Glomerular endothelial cell (primary cell): ENCODE results near the gene ANK3. TPM values are rescaled to one million over a fixed set of nuclear protein-coding genes. Genes with fewer than 3 reads are reported as not detected.
A peak's percentile ranks its signal among the peaks of the same experiment; 100 is the strongest.
"Not testable (repeated sequence)": the region's sequence is repeated elsewhere in the genome, so short reads cannot be mapped to it uniquely, and the experiment has no call there.

ENCODE experiments used
- DNase-seq: peaks from one replicate; pipeline ENCODE4 v3.0.0-alpha.2; 2011; ENCODE audit warnings: low read depth, low spot score; ENCODE audit errors: extremely low read depth
- total RNA-seq: library from RNA; depleted of rRNA; stranded (reverse); fragments of >200 nt; gene quantifications from 2 replicates; pipeline ENCODE4 v1.2.3, GENCODE V29; 2015

Gene ANK3
- total RNA-seq, 1 donor from 2014 or later: 7.9 TPM

DNA sequence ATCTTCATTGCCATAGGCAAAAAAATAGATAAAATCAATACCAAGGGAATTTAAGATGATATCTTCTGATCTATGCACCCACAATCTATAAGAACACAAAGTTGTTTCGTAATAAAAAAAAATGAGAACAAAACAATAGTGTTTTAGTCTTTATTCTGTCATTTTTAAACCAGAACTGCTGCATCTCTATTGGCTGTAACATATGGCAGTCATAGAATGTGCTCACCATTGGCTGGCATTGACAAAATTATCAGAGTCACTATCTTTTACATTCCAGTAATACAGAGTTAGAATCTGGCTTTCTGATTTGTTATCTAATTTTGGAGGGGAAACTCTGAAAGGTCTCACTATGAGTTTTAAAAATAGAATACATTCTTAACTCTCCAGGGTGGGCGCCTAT lies 344.7 kb downstream of the ANK3 start:
- DNase-seq: no peak

DNA sequence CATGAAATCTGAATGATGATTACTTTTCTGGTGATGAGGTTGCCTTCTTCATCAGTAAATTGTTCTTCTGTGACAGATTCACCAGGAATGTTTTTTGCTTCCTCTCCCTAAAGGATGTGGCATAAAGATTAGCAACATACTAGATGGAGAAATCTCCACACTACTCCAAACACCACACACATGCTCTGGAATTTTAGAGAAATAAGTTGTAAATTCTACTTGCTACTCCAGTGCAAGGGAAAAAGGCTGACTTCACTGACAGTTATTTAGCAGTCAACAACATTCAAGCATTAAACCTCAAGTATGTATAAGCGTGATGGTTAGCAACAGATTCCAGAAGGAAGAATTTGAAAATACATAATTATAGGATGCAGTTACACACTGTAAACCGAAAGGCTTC lies 345.4 kb downstream of the ANK3 start:
- no peak for DNase-seq

DNA sequence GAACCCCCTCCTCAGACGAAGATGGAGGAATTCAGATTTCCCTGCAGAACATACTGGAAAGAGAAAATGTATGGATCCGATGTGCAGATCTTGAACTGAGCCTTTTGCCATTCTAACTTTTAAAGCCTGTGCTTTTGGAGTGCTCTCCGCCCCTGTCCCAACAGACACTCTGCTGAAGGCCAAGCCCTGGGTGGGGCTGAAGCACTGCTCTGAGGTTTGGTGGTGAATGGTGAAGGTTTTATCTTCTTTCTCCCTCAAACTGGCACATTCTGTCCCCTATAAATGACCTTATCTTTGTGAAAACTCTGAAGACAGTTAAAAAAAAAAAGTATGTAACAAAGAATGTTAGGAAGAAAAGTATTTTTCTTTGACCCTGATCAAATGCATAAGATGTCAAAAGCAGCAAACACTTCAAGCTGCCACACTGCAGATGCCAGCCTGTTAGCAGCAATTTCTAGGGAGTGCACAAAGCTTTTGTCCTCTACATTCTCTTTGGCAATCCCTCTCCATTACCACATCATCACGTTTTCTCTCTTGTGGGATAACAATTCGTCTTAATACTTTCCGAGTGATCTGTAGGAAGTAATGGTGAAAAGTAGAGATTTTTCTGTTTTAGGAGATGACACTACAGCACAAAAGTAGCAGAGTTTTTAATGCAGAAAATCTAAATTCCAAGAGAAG lies 346.0 kb downstream of the ANK3 start:
- no peak for DNase-seq

DNA sequence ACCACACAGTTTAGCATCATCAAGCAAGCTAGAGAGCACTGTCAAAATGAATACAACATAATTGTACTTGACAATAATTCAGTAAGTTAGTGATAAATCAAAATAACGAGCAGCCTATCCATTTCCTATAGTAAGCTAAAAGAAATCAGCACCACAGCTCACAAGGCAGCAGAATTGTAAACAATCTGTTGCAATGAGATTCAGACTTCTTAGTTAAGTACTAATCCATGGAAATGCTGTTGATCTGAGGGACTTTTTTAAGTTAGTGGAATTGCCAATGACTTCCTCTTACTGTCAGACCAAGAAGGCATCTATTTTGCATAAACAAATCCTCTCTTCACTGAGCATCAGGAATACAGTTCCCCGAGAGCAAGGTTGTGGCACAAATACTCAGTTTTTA lies 346.8 kb downstream of the ANK3 start:
- DNase-seq: no peak

DNA sequence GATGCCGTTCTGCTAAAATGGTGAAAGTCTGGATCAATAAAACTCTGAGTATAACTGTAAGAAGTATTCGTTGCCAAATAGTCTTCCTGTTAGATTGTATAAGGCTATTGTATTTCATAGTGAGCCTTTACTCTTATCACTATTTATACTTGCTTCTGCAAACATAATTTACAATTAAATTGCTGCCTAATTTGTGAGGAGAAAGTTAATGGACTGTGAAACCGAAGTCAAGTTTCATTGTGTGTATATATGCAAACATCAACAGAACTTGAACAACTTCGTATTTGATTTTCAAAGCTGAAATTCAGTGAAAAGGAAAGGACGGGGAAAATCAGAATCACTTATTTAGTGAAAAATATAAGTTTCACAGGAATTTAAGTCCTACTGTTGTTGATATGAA lies 347.4 kb downstream of the ANK3 start:
- no peak for DNase-seq

DNA sequence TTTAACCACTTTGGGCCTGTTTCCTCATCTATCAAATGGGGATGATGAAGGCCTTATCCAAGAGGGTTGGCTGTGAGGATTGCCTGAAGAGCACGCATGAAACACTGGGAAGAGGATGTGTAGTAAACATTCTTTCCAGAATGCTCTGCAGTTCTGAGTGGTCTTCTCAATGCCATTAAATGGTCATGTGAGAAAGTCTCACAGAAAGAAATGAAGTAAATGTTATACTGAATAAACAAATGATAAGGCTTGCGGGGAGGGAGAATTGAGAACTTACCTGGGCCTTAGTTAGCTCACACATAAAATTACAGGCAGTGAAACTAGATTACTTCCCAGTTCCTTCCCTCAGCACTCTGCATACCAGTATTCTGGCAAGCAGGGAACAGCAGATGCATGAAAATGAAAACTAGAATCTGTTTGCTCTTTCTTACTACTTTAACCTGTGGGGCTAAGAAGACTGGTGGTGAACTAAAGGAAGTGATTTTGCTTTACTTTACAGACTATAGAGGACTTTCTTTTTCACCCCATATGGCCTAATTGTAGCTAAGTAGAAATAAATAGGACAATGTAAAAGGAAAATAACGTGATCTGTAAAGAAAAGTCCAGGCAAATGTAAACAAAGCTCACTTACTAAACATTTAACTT lies 348.1 kb downstream of the ANK3 start:
- no peak for DNase-seq

DNA sequence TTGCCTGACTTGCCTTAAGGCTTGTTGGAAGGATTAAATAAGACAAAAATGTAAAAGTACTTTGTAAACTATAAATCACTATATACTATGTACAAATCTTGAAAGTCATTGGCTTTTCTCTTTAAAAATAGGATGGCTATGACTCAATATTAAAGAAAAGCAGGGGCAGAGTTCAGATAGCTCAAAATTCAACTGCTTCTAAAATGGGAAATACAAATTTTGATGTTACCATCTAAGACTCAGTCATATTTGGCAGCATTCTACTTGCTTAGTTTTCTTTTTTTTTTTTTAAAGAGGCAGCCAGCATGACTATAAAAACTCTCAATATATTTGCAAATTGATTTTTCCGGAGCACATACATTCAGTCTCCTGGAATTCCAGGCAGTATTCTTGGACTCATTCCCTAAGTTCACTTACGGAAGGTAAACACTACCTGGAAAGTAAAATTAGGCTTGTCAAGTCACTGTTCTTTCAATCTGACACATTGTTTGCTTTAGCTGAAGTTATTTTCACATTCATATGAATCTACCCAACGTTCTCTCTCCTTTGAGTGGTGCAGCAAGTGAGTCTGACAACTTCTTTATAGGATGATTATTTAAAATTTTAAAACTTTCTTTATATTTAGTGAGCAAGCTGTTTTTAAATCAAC lies 349.5 kb downstream of the ANK3 start:
- DNase-seq: no peak

DNA sequence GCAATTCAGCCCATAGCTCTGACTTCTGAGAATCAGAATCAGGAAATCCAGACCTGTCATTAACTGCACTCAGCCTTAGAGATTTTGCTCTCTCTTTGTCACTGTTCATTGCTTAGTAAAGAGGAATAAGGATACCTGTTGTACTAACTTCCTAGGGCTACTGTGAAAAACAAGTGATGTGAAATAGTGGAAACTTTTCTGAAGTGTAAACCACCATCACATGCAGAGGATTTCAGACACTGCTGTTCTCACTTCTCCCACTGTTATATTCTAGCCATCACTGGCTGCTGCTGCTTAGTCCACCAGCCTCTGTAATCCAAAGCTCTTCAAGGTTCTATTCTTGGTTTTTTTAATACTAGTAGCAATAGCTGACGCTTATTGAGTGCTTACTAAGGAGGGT lies 353.7 kb downstream of the ANK3 start:
- no peak for DNase-seq

DNA sequence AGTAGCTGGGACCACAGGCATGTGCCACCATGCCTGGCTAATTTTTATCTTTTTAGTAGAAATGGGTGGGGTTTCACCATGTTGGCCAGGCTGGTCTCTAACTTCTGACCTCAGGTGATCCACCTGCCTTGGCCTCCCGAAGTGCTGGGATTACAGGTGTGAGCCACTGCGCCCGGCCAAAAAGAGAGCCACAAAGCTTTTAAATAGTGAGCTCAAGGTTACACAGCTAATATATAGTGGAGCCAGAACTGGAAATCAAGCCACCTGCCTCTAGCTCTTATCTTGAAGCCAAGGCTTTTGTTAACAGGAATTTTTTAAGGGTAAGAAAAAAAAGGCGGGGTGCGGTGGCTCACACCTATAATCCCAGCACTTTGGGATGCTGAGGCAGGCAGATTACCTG lies 354.3 kb downstream of the ANK3 start:
- not testable (repeated sequence) for DNase-seq

DNA sequence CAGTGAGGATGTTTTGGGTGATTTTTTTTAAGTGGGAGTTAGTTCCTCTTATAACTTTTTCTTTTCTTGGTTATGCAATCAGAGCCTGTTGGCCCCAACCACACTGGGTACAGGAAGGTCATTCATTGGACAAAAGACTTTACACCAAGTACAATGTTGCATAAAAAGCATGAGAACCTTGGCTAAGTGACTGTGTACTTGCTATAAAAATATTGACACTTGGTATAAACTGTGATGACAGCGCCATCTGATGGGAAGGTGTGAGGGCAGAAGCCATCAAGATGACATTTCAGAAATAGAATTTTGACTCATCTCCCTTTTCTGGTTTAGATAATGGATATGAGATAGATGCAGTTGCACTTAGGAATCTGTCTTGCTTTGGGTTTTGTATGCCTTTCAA lies 357.0 kb downstream of the ANK3 start:
- peak; percentile 9 for DNase-seq

DNA sequence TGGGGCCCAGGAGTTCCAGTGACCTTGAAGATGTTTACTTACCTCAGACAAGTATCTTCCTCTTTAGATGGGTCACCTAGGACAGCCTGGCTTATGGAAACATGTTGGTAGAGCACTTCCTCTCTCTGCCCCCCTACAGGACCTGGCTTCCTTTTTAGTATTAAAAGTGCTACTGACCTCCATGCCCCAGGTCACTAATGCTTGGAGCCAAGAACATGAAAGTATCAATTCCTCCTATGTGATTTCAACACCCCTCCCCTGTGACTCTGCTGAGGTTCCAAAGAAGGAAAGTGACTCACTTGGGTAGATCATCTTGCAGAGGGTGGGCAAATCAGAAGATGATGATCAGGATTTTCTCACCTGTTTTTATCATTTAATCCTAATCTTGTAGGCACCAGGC lies 358.0 kb downstream of the ANK3 start:
- no peak for DNase-seq

DNA sequence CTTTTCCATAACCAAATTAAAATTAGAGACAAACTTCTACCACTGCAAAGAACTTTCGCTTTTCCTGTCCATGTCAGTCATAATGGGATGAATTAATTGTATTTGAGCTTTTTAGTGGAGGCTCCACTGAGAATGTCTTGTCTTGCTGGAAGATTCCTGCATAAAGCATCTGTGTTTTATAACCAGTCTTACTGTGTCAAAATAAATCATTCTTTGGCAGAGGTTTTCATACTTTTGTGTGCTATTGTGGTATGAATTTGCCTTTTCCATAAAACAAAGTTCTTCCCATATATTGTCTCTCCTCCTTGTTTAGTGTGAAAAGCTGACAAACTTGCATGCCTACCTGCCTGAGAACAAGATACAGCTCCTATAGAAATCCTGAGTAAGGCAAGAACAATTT lies 358.5 kb downstream of the ANK3 start:
- DNase-seq: no peak

DNA sequence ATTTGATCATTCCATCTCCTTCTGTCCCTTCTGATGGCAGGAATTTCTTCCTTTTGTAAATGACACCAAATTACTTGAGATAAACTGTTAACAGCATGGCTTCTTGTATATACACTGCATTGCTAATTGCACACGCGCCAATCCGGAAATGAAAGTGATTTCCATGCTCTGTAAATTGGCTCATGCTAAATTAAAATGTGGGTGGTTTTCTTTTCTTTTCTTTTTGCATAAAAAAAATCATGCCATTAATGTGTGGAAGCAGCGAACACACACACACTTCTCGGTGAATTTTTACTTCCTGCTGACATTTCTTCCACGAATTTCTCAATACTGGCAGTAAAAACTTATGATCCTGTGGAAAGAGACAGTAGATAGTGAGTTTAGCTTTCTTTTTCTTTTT lies 360.2 kb downstream of the ANK3 start:
- no peak for DNase-seq

DNA sequence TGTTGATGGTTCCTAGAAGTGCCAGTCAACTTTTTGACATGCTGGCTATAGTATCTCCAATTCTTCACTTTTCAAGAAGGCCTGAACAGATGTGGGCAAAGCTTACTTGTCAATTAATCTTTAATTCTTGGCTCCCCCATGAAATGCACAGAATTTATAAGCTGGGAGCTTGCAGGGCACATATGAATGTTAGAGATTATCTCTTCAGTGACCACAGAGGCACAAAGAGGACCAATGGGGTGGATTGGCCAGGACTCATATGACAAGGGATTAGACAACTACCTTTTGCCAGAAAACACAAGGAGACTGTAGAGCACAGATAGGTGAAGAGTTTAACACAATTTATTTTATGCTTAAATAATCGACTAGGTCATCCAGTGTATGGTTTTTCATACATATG lies 361.6 kb downstream of the ANK3 start:
- no peak for DNase-seq

DNA sequence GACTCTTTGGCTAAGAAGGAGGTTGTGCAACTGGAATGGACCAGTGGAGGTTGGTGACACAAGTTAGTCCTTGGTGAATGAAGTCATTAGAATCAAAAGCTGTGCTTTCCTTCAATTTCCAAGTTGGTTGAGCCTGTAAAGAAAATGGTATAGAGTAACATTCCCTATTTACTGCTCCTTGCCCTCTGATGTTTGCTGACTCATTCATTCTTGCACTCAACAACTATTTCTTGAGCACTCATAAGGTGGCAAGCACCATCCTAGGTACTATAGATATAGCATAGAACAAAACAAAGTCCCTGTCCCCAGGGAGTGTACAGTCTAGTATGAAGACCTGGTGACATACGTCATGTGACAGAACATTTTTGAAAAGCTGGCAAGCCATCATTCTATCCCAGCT lies 364.4 kb downstream of the ANK3 start:
- no peak for DNase-seq

DNA sequence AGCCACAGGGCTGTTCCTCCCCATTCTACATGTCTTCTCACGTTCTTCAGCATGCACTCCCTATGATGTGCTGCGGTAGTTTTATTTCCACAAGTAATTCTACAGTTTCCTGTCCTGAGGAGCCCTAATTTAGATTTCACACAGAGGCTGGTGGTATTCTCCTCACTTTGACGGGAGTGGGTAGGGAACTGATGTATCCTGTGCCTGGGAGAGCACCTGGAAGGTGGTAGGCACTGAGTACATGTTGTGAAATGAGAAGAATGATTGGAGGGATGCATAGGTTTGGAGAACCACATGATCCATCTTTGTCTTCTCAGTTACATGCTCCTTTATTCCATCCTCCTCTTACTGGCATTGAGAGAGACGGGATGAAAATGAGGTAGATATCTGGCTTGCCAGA lies 365.2 kb downstream of the ANK3 start:
- DNase-seq: no peak

DNA sequence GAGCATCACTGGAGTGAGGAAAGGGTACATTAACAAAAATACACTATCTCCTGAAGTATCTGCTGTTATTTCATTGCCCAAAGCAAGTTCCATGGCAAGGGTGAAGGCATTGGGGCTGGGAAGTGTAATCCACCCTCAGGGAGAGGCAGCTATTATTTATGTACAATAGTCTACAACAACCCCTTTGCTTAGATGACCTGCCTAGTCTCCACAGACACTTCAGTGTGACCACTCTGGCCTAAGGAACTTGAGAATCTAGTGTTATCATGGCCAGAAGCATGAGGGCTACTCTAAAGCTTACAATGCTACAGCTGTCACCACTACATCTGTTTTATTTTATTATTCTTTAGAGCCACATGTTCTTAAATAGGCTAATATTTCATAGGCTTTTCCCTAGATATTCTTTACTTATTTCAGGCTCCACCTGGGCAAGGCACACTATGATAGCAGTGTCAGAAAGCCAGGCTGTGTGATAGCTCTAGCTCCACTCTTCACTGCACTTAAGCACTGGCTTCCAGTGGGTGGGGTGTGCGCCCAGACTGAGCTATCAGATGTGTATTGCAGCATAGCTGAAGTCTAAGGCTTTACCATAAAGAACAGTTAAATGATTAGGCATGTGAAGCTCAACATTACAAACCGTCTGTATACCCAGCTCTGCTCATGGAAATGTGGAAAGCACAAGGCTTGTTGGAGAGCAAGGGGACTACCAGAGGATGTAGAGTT lies 366.4 kb downstream of the ANK3 start:
- DNase-seq: no peak

DNA sequence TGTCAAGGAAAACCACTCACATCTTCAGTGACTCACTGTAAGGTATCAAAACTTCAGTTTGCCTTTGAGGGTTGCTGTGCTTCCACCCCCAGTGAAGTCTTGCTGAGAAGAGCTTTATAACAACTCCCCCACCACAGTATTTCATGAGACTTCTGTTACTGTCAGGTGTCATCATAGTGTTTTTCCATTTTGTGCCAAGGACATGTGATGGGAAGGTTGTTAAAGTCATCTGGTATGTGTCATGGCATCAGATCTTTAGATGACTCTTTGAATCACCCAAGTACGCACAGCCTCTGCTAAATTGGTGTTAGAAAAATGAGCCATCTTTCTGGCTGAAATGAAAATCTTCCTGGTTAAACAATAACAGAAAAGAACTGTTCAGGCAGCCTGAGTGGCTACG lies 368.3 kb downstream of the ANK3 start:
- DNase-seq: no peak

DNA sequence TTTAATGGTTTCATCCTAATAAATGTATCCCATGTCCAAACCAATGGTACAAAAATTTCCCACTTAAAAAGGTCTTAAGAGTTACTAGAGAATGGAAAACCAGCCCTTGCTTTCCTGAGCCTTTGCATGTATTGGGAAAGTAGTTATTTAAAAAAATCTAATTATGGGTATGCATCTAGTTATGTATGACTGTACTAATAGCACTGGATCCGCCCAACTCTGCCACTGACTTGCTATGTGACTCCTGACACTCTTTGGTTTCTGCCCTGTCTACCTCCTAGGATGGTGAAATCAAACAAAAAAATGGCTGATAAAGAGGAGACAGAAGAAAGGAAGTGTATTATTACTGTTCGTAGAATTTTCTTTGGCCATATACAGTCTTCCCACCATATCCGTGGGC lies 372.9 kb downstream of the ANK3 start:
- DNase-seq: no peak

DNA sequence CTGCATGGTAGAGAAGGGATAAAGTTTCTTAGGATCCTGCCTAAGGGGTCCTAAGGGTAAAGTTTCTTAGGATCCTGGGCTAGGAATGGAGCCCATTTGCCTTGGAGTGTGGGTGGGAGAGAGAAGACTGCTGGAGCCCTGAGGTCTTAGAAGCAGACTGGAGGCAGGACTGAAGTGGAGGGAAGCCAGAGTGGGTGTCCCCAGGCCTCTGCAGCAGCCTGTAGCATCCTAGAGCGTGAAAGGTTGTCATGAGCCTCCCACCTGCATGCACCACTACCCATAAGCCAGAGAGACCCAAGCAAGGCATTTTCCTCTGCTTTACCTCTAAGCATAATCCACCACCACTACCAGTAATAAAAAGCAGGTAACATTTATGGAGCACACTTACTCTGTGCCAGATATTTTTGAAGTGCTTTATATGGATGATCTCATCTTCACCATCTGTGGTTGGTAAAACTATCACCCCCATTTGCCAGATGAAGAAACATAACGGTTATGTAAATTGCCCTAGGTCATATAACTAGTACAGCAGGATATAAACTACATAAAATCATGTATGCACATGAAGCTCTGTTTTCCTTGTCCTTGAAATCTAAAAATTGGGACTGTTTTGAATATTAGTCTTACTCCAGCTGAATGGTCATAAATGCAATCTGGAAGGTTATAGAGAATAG lies 379.8 kb downstream of the ANK3 start:
- no peak for DNase-seq

DNA sequence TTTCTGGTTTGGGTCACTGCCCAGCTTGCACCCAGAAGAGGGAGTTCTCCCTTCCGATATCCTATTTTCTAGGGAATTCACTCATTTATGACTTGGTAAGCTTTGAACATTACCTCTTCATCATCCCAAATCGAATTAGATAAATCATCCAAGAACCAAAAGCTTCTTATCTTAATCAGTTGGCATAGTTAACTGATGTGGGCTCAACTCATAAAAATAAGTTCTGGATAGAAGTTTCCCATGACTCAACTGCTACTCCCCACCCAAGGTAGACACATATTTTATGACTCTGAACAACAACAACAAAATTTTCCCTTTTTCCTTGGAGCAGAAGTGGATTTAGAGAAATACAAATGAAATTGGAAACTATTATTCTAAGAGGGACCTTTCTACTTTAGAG lies 380.4 kb downstream of the ANK3 start:
- no peak for DNase-seq
